Kidney (tissue), 14 donors: ENCODE measurements around the gene PITPNC1. TPM values are rescaled to one million over a fixed set of nuclear protein-coding genes. Genes with fewer than 3 reads are reported as not detected.
"Not testable (repeated sequence)": the region's sequence is repeated elsewhere in the genome, so short reads cannot be mapped to it uniquely, and the experiment has no call there.

Experiments
- DNase-seq, 5 donors: peaks; one replicate each; pipeline ENCODE4 v3.0.0-alpha.2; 2013 to 2020
- FAIRE-seq: peaks from 2 replicates; lab custom pipeline; 2012; peaks lifted over from hg19 to GRCh38; lab: Jason Lieb, UNC
- H3K27ac ChIP-seq, 2 donors: one replicate each; pipeline ENCODE4 v1.7.0; 2013; ENCODE audit warnings: low read depth in 2 of 2, low read length in 2 of 2, inconsistent platforms in 1 of 2
- H3K27me3 ChIP-seq: one replicate; pipeline ENCODE4 v1.7.1; 2013; ENCODE audit warnings: low read length, inconsistent platforms; ENCODE audit not compliant: control insufficient read depth, insufficient read depth
- H3K36me3 ChIP-seq, 3 donors: one replicate each; pipeline versions ENCODE4 v1.7.0 to v1.7.1; 2013; ENCODE audit warnings: low read length in 3 of 3, control low read depth in 1 of 3, inconsistent platforms in 1 of 3; ENCODE audit not compliant: insufficient read depth in 3 of 3, control insufficient read depth in 2 of 3
- H3K4me1 ChIP-seq, 3 donors: one replicate each; pipeline versions ENCODE4 v1.7.0 to v1.7.1; 2013; ENCODE audit warnings: low read length in 3 of 3, inconsistent platforms in 1 of 3, low read depth in 1 of 3; ENCODE audit not compliant: control insufficient read depth in 2 of 3, insufficient read depth in 2 of 3
- H3K4me3 ChIP-seq, 3 donors: one replicate each; pipeline versions ENCODE4 v1.7.0 to v1.8.1; 2013; ENCODE audit warnings: low read length in 3 of 3, control low read depth in 1 of 3, inconsistent platforms in 1 of 3
- H3K9ac ChIP-seq, 3 donors: one replicate each; pipeline versions ENCODE4 v1.7.0 to v1.7.1; 2013; ENCODE audit warnings: low read length in 3 of 3, control low read depth in 1 of 3, inconsistent platforms in 1 of 3
- H3K9me3 ChIP-seq, 3 donors: one replicate each; pipeline versions ENCODE4 v1.7.0 to v1.7.1; 2013; ENCODE audit warnings: low read length in 3 of 3, control low read depth in 1 of 3, inconsistent platforms in 1 of 3; ENCODE audit not compliant: control insufficient read depth in 2 of 3, insufficient read depth in 1 of 3
- intact Hi-C: fragments of 100-400 bp; cut with DNase I; formaldehyde crosslinking; loops from one replicate; pipeline ENCODE4 v1.11.1; 2022
- polyA plus RNA-seq: library from polyadenylated mRNA; stranded (reverse); fragments of 350-450 nt; fragmentation: Illumina TruSeq; extraction: RNeasy Lipid Tissue Mini Kit (QIAGEN cat#74804); gene quantifications from one replicate; pipeline ENCODE4 v1.2.3, GENCODE V29; 2014; ENCODE audit warnings: low read depth, low replicate concordance; ENCODE audit not compliant: insufficient read depth
- total RNA-seq: library from RNA; stranded (reverse); fragmentation: NEBNext Ultra II Directional; extraction: Animal tissue kit (Norgen Biotek cat#: 25700); gene quantifications from one replicate; pipeline ENCODE4 v1.2.1, GENCODE V29; 2021
- TF ChIP-seq, protein P1 (sequence below): IDR thresholded peaks from 3 replicates; pipeline ENCODE4 v1.5.1; 2012; ENCODE audit warnings: mild to moderate bottlenecking, moderate library complexity, borderline replicate concordance; ENCODE audit not compliant: insufficient read depth; ENCODE audit errors: extremely low read depth
- donor health status: control.
- donor health status: control.
- donor health status: control.
- donor health status: control.
- donor health status: control.
- donor health status: DM: yes; HTN: yes; CAD: no.
- donor health status: Normal renal cell carcinoma (clear cell type).

Gene PITPNC1
- total and polyA plus RNA-seq, 2 donors from 2014 or later, result 14.2 to 41.3 TPM

DNA sequence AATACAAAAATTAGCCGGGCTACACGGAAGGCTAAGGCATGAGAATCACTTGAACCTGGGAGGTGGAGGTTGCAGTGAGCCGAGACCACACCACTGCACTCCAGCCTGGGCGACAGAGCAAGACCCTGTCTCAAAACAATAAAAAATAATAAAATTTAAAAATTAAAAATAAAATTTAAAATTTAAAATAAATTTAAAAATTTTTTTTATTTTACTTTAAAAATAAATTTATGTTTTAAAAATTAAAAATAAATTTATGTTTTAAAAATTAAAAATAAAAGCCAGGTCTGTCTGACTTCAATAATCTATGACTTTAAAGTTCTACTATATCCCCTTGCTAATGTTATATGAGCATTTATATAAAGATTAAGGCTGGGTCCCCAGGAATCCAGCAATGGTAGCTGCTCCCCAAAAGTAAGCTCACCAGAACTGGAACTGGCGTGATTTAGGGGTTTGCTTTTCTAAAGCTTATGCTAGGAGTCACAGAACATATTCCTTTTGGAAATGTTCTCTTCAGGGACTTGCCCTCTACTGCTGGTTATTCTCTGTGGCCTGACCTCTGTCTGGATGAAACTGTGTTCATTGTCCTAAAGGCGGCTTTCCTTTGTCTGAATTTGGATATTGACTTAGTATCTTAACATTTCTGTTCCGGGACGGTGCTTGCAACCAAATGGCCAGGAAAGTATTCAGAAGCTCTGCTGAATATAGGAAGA, 200.5 kb downstream of the PITPNC1 start:
- TF ChIP-seq, protein P1, sequence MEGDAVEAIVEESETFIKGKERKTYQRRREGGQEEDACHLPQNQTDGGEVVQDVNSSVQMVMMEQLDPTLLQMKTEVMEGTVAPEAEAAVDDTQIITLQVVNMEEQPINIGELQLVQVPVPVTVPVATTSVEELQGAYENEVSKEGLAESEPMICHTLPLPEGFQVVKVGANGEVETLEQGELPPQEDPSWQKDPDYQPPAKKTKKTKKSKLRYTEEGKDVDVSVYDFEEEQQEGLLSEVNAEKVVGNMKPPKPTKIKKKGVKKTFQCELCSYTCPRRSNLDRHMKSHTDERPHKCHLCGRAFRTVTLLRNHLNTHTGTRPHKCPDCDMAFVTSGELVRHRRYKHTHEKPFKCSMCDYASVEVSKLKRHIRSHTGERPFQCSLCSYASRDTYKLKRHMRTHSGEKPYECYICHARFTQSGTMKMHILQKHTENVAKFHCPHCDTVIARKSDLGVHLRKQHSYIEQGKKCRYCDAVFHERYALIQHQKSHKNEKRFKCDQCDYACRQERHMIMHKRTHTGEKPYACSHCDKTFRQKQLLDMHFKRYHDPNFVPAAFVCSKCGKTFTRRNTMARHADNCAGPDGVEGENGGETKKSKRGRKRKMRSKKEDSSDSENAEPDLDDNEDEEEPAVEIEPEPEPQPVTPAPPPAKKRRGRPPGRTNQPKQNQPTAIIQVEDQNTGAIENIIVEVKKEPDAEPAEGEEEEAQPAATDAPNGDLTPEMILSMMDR, result no peak
- DNase-seq, result no peak
- Histone ChIP-seq H3K9me3 (no peaks in the 10 kb centered on the region), H3K27ac (no peak overlapping the region), H3K4me1 (peaks cover 0 to 34% (median 14%) of the 10 kb centered on the region in 3 donors), H3K9ac (peak overlapping the region in 1 of 3 donors; percentile 58), H3K36me3 (no peaks in the 10 kb centered on the region), H3K4me3 (no peak overlapping the region), H3K27me3 (no peaks in the 10 kb centered on the region)
- intact Hi-C loops, result no loop called here
- FAIRE-seq, result peak; percentile 64

DNA sequence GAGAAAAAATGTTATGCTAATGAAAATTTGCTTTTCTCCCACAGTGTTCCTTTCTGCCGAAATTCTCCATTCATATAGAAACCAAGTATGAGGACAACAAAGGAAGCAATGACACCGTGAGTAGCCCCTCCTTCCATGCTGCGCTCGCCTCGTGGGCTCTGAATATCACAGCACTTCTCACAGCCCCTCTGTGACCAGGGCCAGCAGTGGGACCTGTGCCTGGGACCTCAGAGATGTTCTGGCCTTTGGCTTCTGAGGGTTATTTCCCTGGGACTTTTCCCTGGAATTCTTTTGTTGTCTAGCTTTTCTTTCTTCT, 201.0 kb downstream of the PITPNC1 start:
- FAIRE-seq, result no peak
- H3K4me3 ChIP-seq, result no peak overlapping the region
- TF ChIP-seq, protein P1, result no peak
- peaks cover 0 to 37% (median 17%) of the 10 kb centered on the region in 3 donors for H3K4me1 ChIP-seq
- no peaks in the 10 kb centered on the region for H3K27me3 ChIP-seq
- peak overlapping the region in 1 of 3 donors; percentile 58 for H3K9ac ChIP-seq
- no peaks in the 10 kb centered on the region for H3K9me3 ChIP-seq
- no peaks in the 10 kb centered on the region for H3K36me3 ChIP-seq
- intact Hi-C loops, result no loop called here
- no peak overlapping the region for H3K27ac ChIP-seq
- no peak for DNase-seq

DNA sequence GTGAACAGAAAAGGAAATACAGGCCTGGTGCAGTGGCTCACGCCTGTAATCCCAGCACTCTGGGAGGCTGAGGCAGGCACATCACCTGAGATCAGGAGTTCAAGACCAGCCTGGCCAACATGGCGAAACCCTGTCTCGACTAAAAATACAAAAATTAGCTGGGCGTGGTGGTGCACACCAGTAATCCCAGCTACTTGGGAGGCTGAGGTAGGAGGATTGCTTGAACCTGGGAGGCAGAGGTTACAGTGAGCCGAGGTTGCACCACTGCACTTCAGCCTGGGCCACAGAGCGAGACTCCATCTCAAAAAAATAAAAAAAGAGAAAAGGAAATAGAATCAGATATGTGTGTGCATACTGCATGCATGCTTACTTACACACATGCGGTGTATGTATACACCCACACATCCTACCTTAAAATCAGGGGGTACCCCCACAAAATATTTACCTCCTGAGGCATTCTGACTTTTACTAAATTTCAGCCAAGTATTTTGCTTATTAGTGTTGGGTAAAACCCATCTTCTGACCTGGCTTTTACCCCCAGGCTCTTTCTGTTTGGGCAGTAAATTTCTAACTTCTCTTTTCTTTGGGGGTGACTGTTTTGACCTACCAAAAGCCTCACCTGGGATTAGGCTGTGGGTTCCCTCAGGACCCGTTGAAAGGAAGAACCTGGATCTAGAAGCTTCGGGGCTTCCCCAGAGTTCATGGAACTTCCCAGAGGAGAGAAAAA, 201.8 kb downstream of the PITPNC1 start:
- DNase-seq, H3K27me3 ChIP-seq, H3K4me3 ChIP-seq, H3K9ac ChIP-seq, H3K36me3 ChIP-seq, H3K27ac ChIP-seq, H3K9me3 ChIP-seq, intact Hi-C loops, FAIRE-seq: not testable (repeated sequence)
- peaks cover 0 to 37% (median 17%) of the 10 kb centered on the region in 3 donors for H3K4me1 ChIP-seq

DNA sequence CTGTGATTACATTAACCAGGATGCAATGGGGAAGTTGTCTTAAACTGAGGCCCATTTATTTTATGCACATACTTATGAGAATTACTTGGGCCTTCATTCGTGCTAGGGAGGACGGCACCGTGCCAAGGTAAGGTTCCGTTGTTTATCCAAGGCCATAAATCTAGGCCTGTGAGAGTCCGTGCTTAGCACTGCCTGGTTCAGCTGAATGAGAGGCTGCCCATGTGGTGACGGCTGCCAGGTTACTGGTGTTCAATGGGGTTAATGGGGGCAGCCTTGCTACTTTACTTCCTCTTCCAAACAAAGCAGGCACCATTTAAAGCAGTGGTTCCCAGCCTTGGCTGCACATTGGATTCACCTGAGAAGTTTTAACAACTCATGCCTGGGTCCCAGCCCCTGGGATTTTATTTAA, 205.6 kb downstream of the PITPNC1 start:
- Histone ChIP-seq H3K4me1 (peaks cover 0 to 23% (median 9%) of the 10 kb centered on the region in 3 donors), H3K27ac (no peak overlapping the region), H3K27me3 (no peaks in the 10 kb centered on the region), H3K9ac (no peak overlapping the region), H3K9me3 (no peaks in the 10 kb centered on the region), H3K4me3 (no peak overlapping the region), H3K36me3 (no peaks in the 10 kb centered on the region)
- intact Hi-C loops, result no loop called here
- DNase-seq (peak; percentile 57 to 93 (median 76)), FAIRE-seq (no peak)
- TF ChIP-seq, protein P1, result no peak
